Placental epithelial cell (primary cell): ENCODE results near the gene PLAU. TPM values are rescaled to one million over a fixed set of nuclear protein-coding genes. Genes with fewer than 3 reads are reported as not detected.

Source experiments
- total RNA-seq: library from RNA; depleted of rRNA; stranded (reverse); fragments of >200 nt; gene quantifications from 2 replicates; pipeline ENCODE4 v1.2.3, GENCODE V29; 2012

Gene PLAU
- 2.7 and 7.0 TPM in 2 replicates for total RNA-seq

DNA sequence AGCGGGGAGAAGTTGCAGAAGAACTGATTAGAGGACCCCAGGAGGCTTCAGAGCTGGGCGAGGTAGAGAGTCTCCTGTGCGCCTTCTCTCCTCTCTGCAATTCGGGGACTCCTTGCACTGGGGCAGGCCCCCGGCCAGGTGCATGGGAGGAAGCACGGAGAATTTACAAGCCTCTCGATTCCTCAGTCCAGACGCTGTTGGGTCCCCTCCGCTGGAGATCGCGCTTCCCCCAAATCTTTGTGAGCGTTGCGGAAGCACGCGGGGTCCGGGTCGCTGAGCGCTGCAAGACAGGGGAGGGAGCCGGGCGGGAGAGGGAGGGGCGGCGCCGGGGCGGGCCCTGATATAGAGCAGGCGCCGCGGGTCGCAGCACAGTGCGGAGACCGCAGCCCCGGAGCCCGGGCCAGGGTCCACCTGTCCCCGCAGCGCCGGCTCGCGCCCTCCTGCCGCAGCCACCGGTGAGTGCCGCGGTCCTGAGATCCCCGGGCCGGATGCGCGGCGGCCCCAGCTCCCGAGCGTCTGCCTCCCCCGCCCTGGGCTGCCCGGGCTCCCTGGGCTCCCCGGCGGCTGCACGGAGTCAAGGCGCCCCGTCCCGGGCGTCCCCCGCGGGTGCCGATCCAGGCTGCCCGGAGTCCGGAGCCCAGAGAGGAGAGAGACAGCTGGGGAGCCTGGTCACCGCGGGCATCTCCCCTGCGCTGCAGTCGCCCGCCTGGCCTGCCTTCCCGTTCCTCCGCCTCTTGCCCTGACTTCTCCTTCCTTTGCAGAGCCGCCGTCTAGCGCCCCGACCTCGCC is at the start of gene PLAU:
TSS of gene PLAU (plus strand) at position 369 of the 789 bp plus-strand sequence. CDS start 424 bp downstream, outside the sequence.

DNA sequence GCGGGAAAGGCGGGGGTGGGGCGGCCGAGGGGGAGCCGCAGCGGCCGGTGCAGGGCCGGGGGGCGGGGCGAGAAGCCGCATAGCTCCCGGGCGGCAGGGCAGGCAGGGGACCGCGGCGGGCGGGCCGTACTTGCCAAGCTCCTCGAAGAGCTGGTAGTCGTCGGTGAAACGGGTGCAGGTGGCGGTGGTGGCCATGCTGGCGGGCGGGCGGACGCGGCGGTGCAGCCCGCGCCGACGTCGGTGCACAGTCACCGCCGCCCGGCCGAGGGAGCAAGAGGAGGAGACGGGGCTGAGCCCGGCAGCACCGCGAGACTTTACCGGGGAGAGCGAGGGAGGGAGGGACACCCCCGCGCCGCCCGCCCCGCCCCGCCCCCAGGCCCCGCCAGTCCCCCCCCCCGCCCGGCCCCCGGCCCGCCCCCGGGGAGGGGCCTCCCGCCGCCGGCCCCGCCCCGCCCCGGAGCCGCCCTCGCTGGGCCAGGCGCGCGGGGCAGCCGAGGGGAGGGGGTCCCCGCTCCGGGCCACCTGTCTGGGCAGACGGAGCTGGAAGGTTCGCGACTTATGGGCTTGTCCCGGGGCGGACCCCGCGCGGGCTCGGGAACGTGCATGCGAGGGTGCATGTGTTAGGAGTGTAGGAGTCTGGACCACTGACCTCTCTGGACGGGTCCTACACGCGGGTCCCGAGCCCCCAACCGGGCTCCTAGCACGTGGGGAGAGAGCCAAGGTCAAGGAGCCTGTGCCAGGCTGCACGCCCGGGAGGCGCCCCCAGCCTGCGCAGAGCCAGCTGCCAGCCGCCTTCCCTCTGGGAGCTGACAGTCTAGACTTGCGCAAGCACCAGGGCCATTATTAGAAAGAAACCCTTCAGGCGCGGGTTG is 36.4 kb upstream of the PLAU start, which contains the start of gene CAMK2G:
TSS of gene CAMK2G (minus strand) at position 289 of the 872 bp plus-strand sequence. CDS start at position 195, 94 bp downstream.

Other genes with a start within 250 kb of the PLAU start
- gene AGAP5, start 213.0 kb upstream of the PLAU start, total RNA-seq, result 2.7 and 4.9 TPM in 2 replicates
- gene SEC24C, start 166.8 kb upstream of the PLAU start, total RNA-seq, result 56.1 and 94.3 TPM in 2 replicates
- gene CHCHD1, start 129.1 kb upstream of the PLAU start, total RNA-seq, result 13.6 and 16.5 TPM in 2 replicates
- 85.6 and 122 TPM in 2 replicates for gene ZSWIM8, start 125.5 kb upstream of the PLAU start, total RNA-seq
- 12.5 and 16.1 TPM in 2 replicates for gene NDST2, start 99.5 kb upstream of the PLAU start, total RNA-seq
- 30.6 and 30.9 TPM in 2 replicates for gene CAMK2G, start 36.6 kb upstream of the PLAU start, total RNA-seq
- 68.3 and 157 TPM in 2 replicates for gene VCL, start 87.0 kb downstream of the PLAU start, total RNA-seq
- 27.1 and 50.6 TPM in 2 replicates for gene AP3M1, start 239.7 kb downstream of the PLAU start, total RNA-seq
- 56.1 and 93.8 TPM in 2 replicates for gene ADK, start 240.1 kb downstream of the PLAU start, total RNA-seq